GM19023 (cell line): ENCODE measurements around the gene ARHGAP42.
A peak's percentile ranks its signal among the peaks of the same experiment; 100 is the strongest.

Experiments
- ATAC-seq: cut with Tn5 transposase; IDR thresholded peaks from one replicate; pipeline ENCODE4 v1.9.1; 2021; ENCODE audit warnings: mild to moderate bottlenecking, moderate library complexity; ENCODE audit not compliant: unreplicated experiment

Gene ARHGAP42

GRCh38 chr11:100948936-100949335 lies 261.8 kb downstream of the ARHGAP42 start:
- no peak for ATAC-seq

GRCh38 chr11:100949443-100949842 lies 262.4 kb downstream of the ARHGAP42 start:
- no peak for ATAC-seq

- no peak for ATAC-seq
Observed at GRCh38 chr11:100955318-100955717, 268.2 kb downstream of the ARHGAP42 start.

- no peak for ATAC-seq
Observed at GRCh38 chr11:100956351-100956750, 269.3 kb downstream of the ARHGAP42 start.

- ATAC-seq, result no peak
Observed at GRCh38 chr11:100957499-100957898, 270.4 kb downstream of the ARHGAP42 start.

GRCh38 chr11:100961633-100962032 lies 274.5 kb downstream of the ARHGAP42 start:
- ATAC-seq, result no peak

GRCh38 chr11:100963375-100963774 lies 276.3 kb downstream of the ARHGAP42 start:
- no peak for ATAC-seq

- ATAC-seq, result no peak
Observed at GRCh38 chr11:100964435-100964834, 277.3 kb downstream of the ARHGAP42 start.

- ATAC-seq, result no peak
Observed at GRCh38 chr11:100965346-100965745, 278.3 kb downstream of the ARHGAP42 start.

- ATAC-seq, result no peak
Observed at GRCh38 chr11:100966366-100966765, 279.3 kb downstream of the ARHGAP42 start.

GRCh38 chr11:100969008-100969407 lies 281.9 kb downstream of the ARHGAP42 start:
- no peak for ATAC-seq

- ATAC-seq, result no peak
Observed at GRCh38 chr11:100970283-100971164, 283.4 kb downstream of the ARHGAP42 start.

GRCh38 chr11:100972046-100972445 lies 285.0 kb downstream of the ARHGAP42 start:
- no peak for ATAC-seq

GRCh38 chr11:100978442-100978841 lies 291.4 kb downstream of the ARHGAP42 start:
- ATAC-seq, result no peak

- no peak for ATAC-seq
Observed at GRCh38 chr11:100978939-100979338, 291.9 kb downstream of the ARHGAP42 start.

GRCh38 chr11:100980156-100980555 lies 293.1 kb downstream of the ARHGAP42 start:
- no peak for ATAC-seq

GRCh38 chr11:100981196-100981824 lies 294.2 kb downstream of the ARHGAP42 start:
- no peak for ATAC-seq

- ATAC-seq, result peak; percentile 64
Observed at GRCh38 chr11:100984668-100985067, 297.6 kb downstream of the ARHGAP42 start.

GRCh38 chr11:100990931-100991330 lies 303.8 kb downstream of the ARHGAP42 start:
- ATAC-seq, result no peak

GRCh38 chr11:100991541-100991940 lies 304.5 kb downstream of the ARHGAP42 start:
- ATAC-seq, result no peak

GRCh38 chr11:100994966-100995365 lies 307.9 kb downstream of the ARHGAP42 start:
- ATAC-seq, result no peak

GRCh38 chr11:100999756-101000155 lies 312.7 kb downstream of the ARHGAP42 start:
- no peak for ATAC-seq
